ENCODE measurements around the gene KCTD7. TPM values are rescaled to one million over a fixed set of nuclear protein-coding genes. Genes with fewer than 3 reads are reported as not detected.
A peak's percentile ranks its signal among the peaks of the same experiment; 100 is the strongest.
"Not testable (repeated sequence)": the region's sequence is repeated elsewhere in the genome, so short reads cannot be mapped to it uniquely, and the experiment has no call there.

The KCTD7 gene
- total RNA-seq, 1 donor from 2014 or later = 11.6 TPM

DNA sequence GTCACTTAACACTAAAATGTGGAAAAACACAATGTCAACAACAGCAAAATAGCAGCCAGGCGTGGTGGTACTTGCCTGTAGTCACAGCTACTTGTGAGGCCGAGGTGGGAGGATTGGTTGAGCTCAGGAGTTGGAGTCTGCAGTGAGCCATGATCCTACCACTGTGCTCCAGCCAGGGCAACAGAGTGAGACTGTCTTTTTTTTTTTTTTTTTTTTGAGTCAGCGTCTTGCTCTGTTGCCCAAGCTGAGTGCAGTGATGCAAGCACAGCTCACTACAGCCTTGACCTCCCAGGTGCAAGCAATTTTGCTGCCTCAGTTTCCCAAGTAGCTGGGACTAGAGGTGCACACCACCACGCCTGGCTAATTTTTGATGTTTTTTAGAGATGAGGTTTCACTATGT, 6.1 kb downstream of the KCTD7 start:
- no peak overlapping the region for H2AFZ ChIP-seq (ENCODE audit: low read depth, low read length)
- H3K9ac ChIP-seq (ENCODE audit: low read length) = no peak overlapping the region
- no peaks in the 10 kb centered on the region for H3K9me3 ChIP-seq (ENCODE audit: insufficient read depth, low read depth, low read length)
- peaks cover 22% of the 10 kb centered on the region for H3K79me2 ChIP-seq (ENCODE audit: insufficient read depth, low read length)
- Mint-ChIP-seq H3K27ac (ENCODE audit: unreplicated experiment) (no peak overlapping the region), H3K27me3 (ENCODE audit: low read depth, unreplicated experiment) (no peaks in the 10 kb centered on the region), H3K36me3 (ENCODE audit: low read depth, unreplicated experiment) (peaks cover 15% of the 10 kb centered on the region), H3K9me3 (ENCODE audit: unreplicated experiment) (peaks cover 3% of the 10 kb centered on the region), H3K4me1 (ENCODE audit: low read depth, unreplicated experiment) (peaks cover 10% of the 10 kb centered on the region), H3K4me3 (ENCODE audit: unreplicated experiment) (no peak overlapping the region)
- H3K27ac ChIP-seq (ENCODE audit: low read depth, low read length) = no peak overlapping the region
- H3K4me3 ChIP-seq (ENCODE audit: insufficient read depth, low read depth, low read length) = no peak overlapping the region
- H3K4me1 ChIP-seq (ENCODE audit: insufficient read depth, low read length) = peaks cover 9% of the 10 kb centered on the region
- no peaks in the 10 kb centered on the region for H3K27me3 ChIP-seq (ENCODE audit: insufficient read depth, low read length)
- TF ChIP-seq, protein P1, sequence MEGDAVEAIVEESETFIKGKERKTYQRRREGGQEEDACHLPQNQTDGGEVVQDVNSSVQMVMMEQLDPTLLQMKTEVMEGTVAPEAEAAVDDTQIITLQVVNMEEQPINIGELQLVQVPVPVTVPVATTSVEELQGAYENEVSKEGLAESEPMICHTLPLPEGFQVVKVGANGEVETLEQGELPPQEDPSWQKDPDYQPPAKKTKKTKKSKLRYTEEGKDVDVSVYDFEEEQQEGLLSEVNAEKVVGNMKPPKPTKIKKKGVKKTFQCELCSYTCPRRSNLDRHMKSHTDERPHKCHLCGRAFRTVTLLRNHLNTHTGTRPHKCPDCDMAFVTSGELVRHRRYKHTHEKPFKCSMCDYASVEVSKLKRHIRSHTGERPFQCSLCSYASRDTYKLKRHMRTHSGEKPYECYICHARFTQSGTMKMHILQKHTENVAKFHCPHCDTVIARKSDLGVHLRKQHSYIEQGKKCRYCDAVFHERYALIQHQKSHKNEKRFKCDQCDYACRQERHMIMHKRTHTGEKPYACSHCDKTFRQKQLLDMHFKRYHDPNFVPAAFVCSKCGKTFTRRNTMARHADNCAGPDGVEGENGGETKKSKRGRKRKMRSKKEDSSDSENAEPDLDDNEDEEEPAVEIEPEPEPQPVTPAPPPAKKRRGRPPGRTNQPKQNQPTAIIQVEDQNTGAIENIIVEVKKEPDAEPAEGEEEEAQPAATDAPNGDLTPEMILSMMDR (IDR thresholded peaks at IDR 0.05; ENCODE audit: insufficient read depth, low read depth, low read length) = no peak
- no peak for TF ChIP-seq EZH2 (IDR thresholded peaks at IDR 0.05; ENCODE audit: insufficient read depth, low read length)
- FAIRE-seq (no peak), DNase-seq (ENCODE audit: low read depth) (no peak)
- H3K36me3 ChIP-seq (ENCODE audit: insufficient read depth, low read length) = peaks cover 26% of the 10 kb centered on the region
- H4K20me1 ChIP-seq (ENCODE audit: insufficient read depth, low read length) = peaks cover 30% of the 10 kb centered on the region
- no peak overlapping the region for H3K4me2 ChIP-seq (ENCODE audit: low read length)

DNA sequence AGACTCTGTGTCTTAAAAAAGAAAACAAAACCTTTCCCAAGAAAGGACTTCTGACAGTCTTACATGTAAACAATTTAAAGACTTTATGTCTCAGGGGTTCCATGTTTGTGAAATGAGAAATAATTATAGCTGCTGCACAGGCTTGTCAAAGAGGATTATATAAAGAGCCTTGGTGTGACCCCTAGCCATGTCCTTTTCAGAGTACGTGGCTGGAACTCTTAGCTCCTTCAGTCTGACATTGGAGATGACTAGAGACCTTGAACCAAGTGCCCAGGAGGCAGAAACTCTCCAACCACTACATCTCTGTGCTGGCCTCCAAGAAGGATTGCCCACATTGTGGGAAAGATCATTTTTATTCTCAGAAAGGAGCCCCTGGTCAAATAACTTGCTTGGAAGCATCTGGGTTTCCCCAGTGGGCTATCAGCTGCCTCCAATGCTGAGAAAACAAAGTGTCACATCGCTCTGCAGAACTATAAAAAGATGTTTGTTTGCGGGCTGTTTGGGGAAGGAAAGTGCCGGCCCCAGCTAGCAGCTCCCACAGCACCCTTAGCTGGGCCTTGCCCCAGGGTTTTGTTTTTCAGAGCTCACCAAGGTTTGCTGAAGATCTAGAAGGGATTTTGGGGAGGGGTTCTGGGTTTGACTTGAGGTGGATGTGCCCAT, 6.8 kb downstream of the KCTD7 start:
- not testable (repeated sequence) for H2AFZ ChIP-seq (ENCODE audit: low read depth, low read length); FAIRE-seq; H3K4me3 Mint-ChIP-seq (ENCODE audit: unreplicated experiment); H3K27me3 ChIP-seq (ENCODE audit: insufficient read depth, low read length); H3K27ac Mint-ChIP-seq (ENCODE audit: unreplicated experiment); H3K4me1 ChIP-seq (ENCODE audit: insufficient read depth, low read length); H3K9me3 ChIP-seq (ENCODE audit: insufficient read depth, low read depth, low read length); DNase-seq (ENCODE audit: low read depth); H3K27me3 Mint-ChIP-seq (ENCODE audit: low read depth, unreplicated experiment); H3K4me1 Mint-ChIP-seq (ENCODE audit: low read depth, unreplicated experiment); H3K9me3 Mint-ChIP-seq (ENCODE audit: unreplicated experiment); H3K9ac ChIP-seq (ENCODE audit: low read length); H3K4me3 ChIP-seq (ENCODE audit: insufficient read depth, low read depth, low read length)
- Histone ChIP-seq H4K20me1 (ENCODE audit: insufficient read depth, low read length) (peaks cover 33% of the 10 kb centered on the region), H3K79me2 (ENCODE audit: insufficient read depth, low read length) (peaks cover 16% of the 10 kb centered on the region), H3K27ac (ENCODE audit: low read depth, low read length) (peak overlapping the region; percentile 39), H3K36me3 (ENCODE audit: insufficient read depth, low read length) (peaks cover 33% of the 10 kb centered on the region), H3K4me2 (ENCODE audit: low read length) (peak overlapping the region; percentile 49)
- H3K36me3 Mint-ChIP-seq (ENCODE audit: low read depth, unreplicated experiment) = peaks cover 15% of the 10 kb centered on the region

DNA sequence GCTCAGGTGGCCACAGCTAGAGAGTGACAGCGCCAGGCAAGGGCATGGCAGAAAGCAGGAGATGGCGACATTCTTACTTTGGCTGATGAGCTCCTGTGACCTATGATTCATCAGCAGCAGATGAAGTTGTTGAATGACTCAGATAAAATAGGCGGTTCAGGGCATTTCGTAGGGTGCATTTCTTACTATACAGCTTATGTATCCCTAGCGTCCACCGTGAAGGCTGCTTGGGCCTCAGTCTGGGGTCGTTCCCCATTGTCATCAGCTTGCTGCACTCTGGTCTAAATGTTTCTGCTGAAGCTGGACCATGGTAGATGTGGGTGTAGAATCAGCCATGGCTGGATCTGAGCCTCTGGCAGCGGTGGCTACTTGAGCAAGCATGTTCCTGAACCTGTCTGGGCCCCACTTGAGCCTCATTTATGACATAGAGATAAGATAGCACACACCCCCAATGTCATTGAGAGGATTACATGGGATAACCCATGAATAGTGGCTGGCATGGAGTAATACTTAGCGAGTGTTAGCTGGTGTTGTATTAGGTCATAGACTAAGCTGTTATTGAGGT, 7.4 kb downstream of the KCTD7 start:
- not testable (repeated sequence) for H3K4me1 ChIP-seq (ENCODE audit: insufficient read depth, low read length); H3K27ac Mint-ChIP-seq (ENCODE audit: unreplicated experiment); H3K9me3 ChIP-seq (ENCODE audit: insufficient read depth, low read depth, low read length); H3K27me3 ChIP-seq (ENCODE audit: insufficient read depth, low read length); H3K79me2 ChIP-seq (ENCODE audit: insufficient read depth, low read length); H3K4me3 Mint-ChIP-seq (ENCODE audit: unreplicated experiment); H3K9me3 Mint-ChIP-seq (ENCODE audit: unreplicated experiment); H3K4me3 ChIP-seq (ENCODE audit: insufficient read depth, low read depth, low read length); H3K9ac ChIP-seq (ENCODE audit: low read length); H3K27me3 Mint-ChIP-seq (ENCODE audit: low read depth, unreplicated experiment); H3K4me1 Mint-ChIP-seq (ENCODE audit: low read depth, unreplicated experiment); H2AFZ ChIP-seq (ENCODE audit: low read depth, low read length)
- Histone ChIP-seq H3K27ac (ENCODE audit: low read depth, low read length) (peak overlapping the region; percentile 39), H3K36me3 (ENCODE audit: insufficient read depth, low read length) (peaks cover 34% of the 10 kb centered on the region), H3K4me2 (ENCODE audit: low read length) (peak overlapping the region; percentile 49), H4K20me1 (ENCODE audit: insufficient read depth, low read length) (peaks cover 29% of the 10 kb centered on the region)
- peak; percentile 76 for FAIRE-seq
- peaks cover 18% of the 10 kb centered on the region for H3K36me3 Mint-ChIP-seq (ENCODE audit: low read depth, unreplicated experiment)
- peak; percentile 75 for DNase-seq (ENCODE audit: low read depth)
